ENCODE results near the gene GEMIN8. TPM values are rescaled to one million over a fixed set of nuclear protein-coding genes. Genes with fewer than 3 reads are reported as not detected.

GEMIN8 gene
- total and polyA plus RNA-seq, 10 donors, result 11.6 to 20.6 (median 14.6) TPM

- H3K27me3 ChIP-seq (replicated peaks in 1 of 7), result no peaks in the 10 kb centered on the region
- intact Hi-C loops (cut with DNase I; ENCODE audit: low total_unique reads), result no loop called here
These were observed 26.7 kb downstream of the GEMIN8 start for GRCh38 chrX:14003028-14003427.

GRCh38 chrX:13996650-13997049 is 33.0 kb downstream of the GEMIN8 start:
- no peaks in the 10 kb centered on the region for H3K27me3 ChIP-seq (replicated peaks in 1 of 7)
- no peaks in the 10 kb centered on the region for H3K36me3 ChIP-seq
- no peaks in the 10 kb centered on the region for H3K9me3 ChIP-seq
- H3K4me1 ChIP-seq, result no peaks in the 10 kb centered on the region
- no peak overlapping the region for H3K27ac ChIP-seq
- WGBS, 5 donors, result 86 to 96% (median 86%) methylated on average over 6 of the region's 6 CpGs
- H3K4me3 ChIP-seq, result no peak overlapping the region
- no peak for DNase-seq
- TF ChIP-seq POLR2AphosphoS5 (IDR thresholded peaks at IDR 0.05), result no peak
- no peak for TF ChIP-seq CTCF (IDR thresholded peaks at IDR 0.05 in 8 of 11, conservative IDR thresholded peaks at IDR 0.05 in 3 of 11)
- no peak for TF ChIP-seq POLR2A (IDR thresholded peaks at IDR 0.05)
- intact Hi-C loops (cut with DNase I; ENCODE audit: low total_unique reads), result no loop called here

More at GRCh38 chrX:14003028-14003427, 26.7 kb downstream of the GEMIN8 start:
- Histone ChIP-seq H3K9me3 (peaks cover 0 to 10% (median 0%) of the 10 kb centered on the region in 8 donors), H3K36me3 (peaks cover 0 to 45% (median 12%) of the 10 kb centered on the region in 6 donors), H3K4me3 (no peak overlapping the region), H3K27ac (no peak overlapping the region), H3K4me1 (no peaks in the 10 kb centered on the region)
- no peak for DNase-seq
- 75 to 87% (median 83%) methylated on average over 4 of the region's 4 CpGs for WGBS, 5 donors
- no peak for TF ChIP-seq POLR2A (IDR thresholded peaks at IDR 0.05)
- no peak for TF ChIP-seq CTCF (IDR thresholded peaks at IDR 0.05 in 8 of 11, conservative IDR thresholded peaks at IDR 0.05 in 3 of 11)
- no peak for TF ChIP-seq POLR2AphosphoS5 (IDR thresholded peaks at IDR 0.05)

- 74 to 96% (median 84%) methylated on average over 3 of the region's 3 CpGs for WGBS, 5 donors
- H3K27ac ChIP-seq, result no peak overlapping the region
- no peaks in the 10 kb centered on the region for H3K9me3 ChIP-seq
- no peak overlapping the region for H3K4me3 ChIP-seq
- no peak for DNase-seq
- H3K4me1 ChIP-seq, result no peaks in the 10 kb centered on the region
- intact Hi-C loops (cut with DNase I; ENCODE audit: low total_unique reads), result no loop called here
- H3K27me3 ChIP-seq (replicated peaks in 1 of 7), result no peaks in the 10 kb centered on the region
- no peaks in the 10 kb centered on the region for H3K36me3 ChIP-seq
- TF ChIP-seq POLR2AphosphoS5 (IDR thresholded peaks at IDR 0.05) (no peak), POLR2A (IDR thresholded peaks at IDR 0.05) (no peak), CTCF (IDR thresholded peaks at IDR 0.05 in 8 of 11, conservative IDR thresholded peaks at IDR 0.05 in 3 of 11) (no peak)
These were observed 35.1 kb downstream of the GEMIN8 start for GRCh38 chrX:13994536-13995080.

- TF ChIP-seq POLR2A (IDR thresholded peaks at IDR 0.05), result no peak
- no peak for TF ChIP-seq CTCF (IDR thresholded peaks at IDR 0.05 in 8 of 11, conservative IDR thresholded peaks at IDR 0.05 in 3 of 11)
- no peak for TF ChIP-seq POLR2AphosphoS5 (IDR thresholded peaks at IDR 0.05)
- Histone ChIP-seq H3K27ac (no peak overlapping the region), H3K27me3 (replicated peaks in 1 of 7) (no peaks in the 10 kb centered on the region), H3K4me1 (no peaks in the 10 kb centered on the region), H3K9me3 (no peaks in the 10 kb centered on the region), H3K4me3 (no peak overlapping the region), H3K36me3 (no peaks in the 10 kb centered on the region)
- intact Hi-C loops (cut with DNase I; ENCODE audit: low total_unique reads), result no loop called here
- 80 to 91% (median 86%) methylated on average over 7 of the region's 7 CpGs for WGBS, 5 donors
- no peak for DNase-seq
These were observed 35.6 kb downstream of the GEMIN8 start for GRCh38 chrX:13994104-13994503.
